H1 (cell line): ENCODE results near the gene ACTA2. TPM values are rescaled to one million over a fixed set of nuclear protein-coding genes. Genes with fewer than 3 reads are reported as not detected.

Experiments used
- CTCF ChIA-PET: fragments of 300-600 bp; sonication (Branson Sonifier 250); formaldehyde crosslinking; loops from one replicate; lab custom pipeline; 2021; ENCODE audit not compliant: partially characterized antibody; lab: Charles Lee
- POLR2A ChIA-PET: fragments of 300-600 bp; sonication (Branson Sonifier 250); formaldehyde crosslinking; loops from one replicate; lab custom pipeline; 2021; ENCODE audit warnings: inconsistent platforms; ENCODE audit not compliant: partially characterized antibody; lab: Charles Lee
- DNase-seq, 2 experiments: peaks; one replicate each; pipeline versions ENCODE4 v3.0.0 to v3.0.0-alpha.2; 2010 to 2022; ENCODE audit warnings: low spot score in 2 of 2, low read depth in 1 of 2, mixed read lengths in 1 of 2
- FAIRE-seq: peaks from 2 replicates; lab custom pipeline; 2011; peaks lifted over from hg19 to GRCh38; lab: Jason Lieb, UNC
- H2AFZ ChIP-seq: 2 replicates; pipeline ENCODE4 v1.8.1; 2012; ENCODE audit warnings: low read length, inconsistent platforms
- H2AK5ac ChIP-seq: 2 replicates; pipeline ENCODE4 v1.6.1; 2013; ENCODE audit warnings: low read depth, low read length
- H2BK120ac ChIP-seq: replicated peaks from 2 replicates; pipeline ENCODE3; 2013; ENCODE audit warnings: low read depth, low read length, inconsistent platforms
- H2BK12ac ChIP-seq: 2 replicates; pipeline ENCODE4 v1.6.1; 2013; ENCODE audit warnings: low read depth, low read length
- H2BK15ac ChIP-seq: 2 replicates; pipeline ENCODE4 v1.6.1; 2013; ENCODE audit warnings: low read length
- H2BK20ac ChIP-seq: 2 replicates; pipeline ENCODE4 v1.6.1; 2013; ENCODE audit warnings: low read length
- H2BK5ac ChIP-seq: 2 replicates; pipeline ENCODE4 v1.6.1; 2013; ENCODE audit warnings: low read depth, low read length
- H3K14ac ChIP-seq: 2 replicates; pipeline ENCODE4 v1.6.1; 2013; ENCODE audit warnings: inconsistent platforms; ENCODE audit not compliant: insufficient read length
- H3K18ac ChIP-seq: 2 replicates; pipeline ENCODE4 v1.6.1; 2013; ENCODE audit warnings: low read length; ENCODE audit errors: extremely low read depth
- H3K23ac ChIP-seq: 2 replicates; pipeline ENCODE4 v1.6.1; 2013; ENCODE audit warnings: inconsistent platforms; ENCODE audit not compliant: insufficient read length
- H3K23me2 ChIP-seq: 2 replicates; pipeline ENCODE4 v1.6.1; 2013; ENCODE audit warnings: low read depth, low read length
- H3K27ac ChIP-seq: 2 replicates; pipeline ENCODE4 v1.6.1; 2011; ENCODE audit warnings: low read depth, low read length, inconsistent platforms
- H3K27me3 ChIP-seq, 4 experiments: replicated peaks in 1 of 4; 1 replicate in 1 of 4; 2 replicates in 3 of 4; pipeline versions ENCODE4 v1.6.1 to v1.8.1; 2011 to 2013; ENCODE audit warnings: low read length in 3 of 4, mild to moderate bottlenecking in 3 of 4, inconsistent platforms in 2 of 4, mixed read lengths in 2 of 4, moderate library complexity in 1 of 4; ENCODE audit not compliant: control insufficient read depth in 3 of 4, insufficient read depth in 3 of 4; ENCODE audit errors: extremely low read depth in 1 of 4
- H3K36me3 ChIP-seq, 4 experiments: 2 replicates each; pipeline versions ENCODE4 v1.6.1 to v1.8.1; 2011 to 2013; ENCODE audit warnings: mild to moderate bottlenecking in 4 of 4, low read length in 3 of 4, moderate library complexity in 2 of 4, control low read depth in 1 of 4, inconsistent platforms in 1 of 4; ENCODE audit not compliant: insufficient read depth in 4 of 4, control insufficient read depth in 2 of 4
- H3K4ac ChIP-seq: replicated peaks from 2 replicates; pipeline ENCODE3; 2013; ENCODE audit warnings: low read length, low read depth, mixed read lengths, inconsistent platforms; ENCODE audit not compliant: insufficient read length
- H3K4me1 ChIP-seq, 4 experiments: replicated peaks in 1 of 4; 1 replicate in 1 of 4; 2 replicates in 3 of 4; pipeline versions ENCODE4 v1.6.1 to v1.8.1; 2011 to 2013; ENCODE audit warnings: low read length in 3 of 4, inconsistent platforms in 2 of 4, mixed read lengths in 1 of 4; ENCODE audit not compliant: insufficient read depth in 4 of 4, control insufficient read depth in 3 of 4
- H3K4me2 ChIP-seq, 2 experiments: 2 replicates each; pipeline versions ENCODE4 v1.6.1 to v1.8.1; 2011 to 2013; ENCODE audit warnings: low read depth in 2 of 2, low read length in 2 of 2, control low read depth in 1 of 2, inconsistent platforms in 1 of 2, mild to moderate bottlenecking in 1 of 2; ENCODE audit not compliant: insufficient read depth in 1 of 2
- H3K4me3 ChIP-seq, 4 experiments: fragments of 200-600, 300-600 bp in 1 of 4; sonication (generic), shearing (Covaris generic), sonication (Bioruptor Twin) in 1 of 4; 2 replicates each; pipeline versions ENCODE4 v1.5.1 to v1.8.1; 2011 to 2016; ENCODE audit warnings: low read length in 4 of 4, low read depth in 3 of 4, control low read depth in 2 of 4, inconsistent platforms in 2 of 4, mild to moderate bottlenecking in 2 of 4, mixed read lengths in 1 of 4, moderate library complexity in 1 of 4; ENCODE audit not compliant: insufficient read depth in 2 of 4; ENCODE audit errors: extremely low read depth in 1 of 4
- H3K56ac ChIP-seq: replicated peaks from 2 replicates; pipeline ENCODE3; 2013; ENCODE audit warnings: low read depth, mild to moderate bottlenecking, mixed read lengths, low read length, inconsistent platforms; ENCODE audit not compliant: insufficient read length
- H3K79me1 ChIP-seq: 2 replicates; pipeline ENCODE4 v1.6.1; 2013; ENCODE audit warnings: low read depth, low read length, control low read depth
- H3K79me2 ChIP-seq, 2 experiments: 2 replicates each; pipeline versions ENCODE4 v1.6.1 to v1.8.1; 2012 to 2013; ENCODE audit warnings: low read length in 2 of 2, mild to moderate bottlenecking in 2 of 2, inconsistent platforms in 1 of 2; ENCODE audit not compliant: insufficient read depth in 2 of 2, control insufficient read depth in 1 of 2
- H3K9ac ChIP-seq, 4 experiments: replicated peaks in 1 of 4; 1 replicate in 1 of 4; 2 replicates in 3 of 4; pipeline versions ENCODE4 v1.6.1 to v1.8.1; 2011 to 2013; ENCODE audit warnings: low read depth in 3 of 4, low read length in 3 of 4, control low read depth in 2 of 4, mild to moderate bottlenecking in 2 of 4, moderate library complexity in 2 of 4, inconsistent platforms in 1 of 4; ENCODE audit errors: extremely low read depth in 1 of 4
- H3K9me3 ChIP-seq, 2 experiments: 2 replicates each; pipeline versions ENCODE4 v1.6.1 to v1.8.1; 2012 to 2013; ENCODE audit warnings: mild to moderate bottlenecking in 2 of 2, moderate library complexity in 2 of 2, control low read depth in 1 of 2, inconsistent platforms in 1 of 2, low read depth in 1 of 2, low read length in 1 of 2, mixed read lengths in 1 of 2; ENCODE audit not compliant: insufficient read depth in 2 of 2
- H4K20me1 ChIP-seq, 2 experiments: replicated peaks in 1 of 2; 2 replicates each; pipeline versions ENCODE3 to v1.8.1; 2011 to 2013; ENCODE audit warnings: inconsistent platforms in 2 of 2, low read length in 2 of 2, mild to moderate bottlenecking in 1 of 2; ENCODE audit not compliant: insufficient read depth in 2 of 2, control insufficient read depth in 1 of 2
- H4K5ac ChIP-seq: 2 replicates; pipeline ENCODE4 v1.6.1; 2013; ENCODE audit warnings: low read length, low read depth, mixed read lengths, inconsistent platforms; ENCODE audit not compliant: insufficient read length
- H4K8ac ChIP-seq: 2 replicates; pipeline ENCODE4 v1.8.0; 2013; ENCODE audit warnings: mild to moderate bottlenecking, moderate library complexity, low read length, inconsistent platforms; ENCODE audit not compliant: insufficient read depth; ENCODE audit errors: extremely low read depth
- H4K91ac ChIP-seq: replicated peaks from 2 replicates; pipeline ENCODE3; 2013; ENCODE audit warnings: low read length, mixed read lengths, inconsistent platforms; ENCODE audit not compliant: insufficient read length
- CHD1 ChIP-seq: IDR thresholded peaks from 2 replicates; pipeline ENCODE4 v1.6.1; 2012; ENCODE audit warnings: low read depth, low read length, improper control_type of control experiment
- FOSL1 ChIP-seq: IDR thresholded peaks from 2 replicates; pipeline ENCODE4 v1.6.1; 2011; ENCODE audit warnings: mild to moderate bottlenecking, low read depth, low read length, moderate library complexity; ENCODE audit not compliant: insufficient read depth
- GTF2F1 ChIP-seq: IDR thresholded peaks from 2 replicates; pipeline ENCODE4 v1.6.1; 2012; ENCODE audit warnings: low read depth, low read length, improper control_type of control experiment, borderline replicate concordance
- KDM4A ChIP-seq: IDR thresholded peaks from one replicate; pipeline ENCODE4 v1.7.1; 2012; ENCODE audit warnings: low read depth, mild to moderate bottlenecking, moderate library complexity, low read length, inconsistent platforms; ENCODE audit not compliant: severe bottlenecking
- POLR2AphosphoS5 ChIP-seq: IDR thresholded peaks from 2 replicates; pipeline ENCODE4 v1.6.1; 2011; ENCODE audit warnings: low read depth, low read length
- RBBP5 ChIP-seq: IDR thresholded peaks from 2 replicates; pipeline ENCODE4 v1.7.1; 2012; ENCODE audit warnings: low read depth, mild to moderate bottlenecking, inconsistent platforms, low read length, moderate library complexity, borderline replicate concordance
- SP1 ChIP-seq: IDR thresholded peaks from 2 replicates; pipeline ENCODE4 v1.6.1; 2011; ENCODE audit warnings: low read depth, low read length
- WGBS, 2 experiments: shearing (Covaris generic) in 1 of 2; methylation state at CpG; one replicate each; pipeline versions ENCODE4 v1.1.6 to v1.1.7; 2013 to 2015; ENCODE audit warnings: low lambda C conversion rate in 2 of 2, mixed read lengths in 2 of 2, inconsistent platforms in 1 of 2, low coverage in 1 of 2, missing lambda C conversion rate in 1 of 2; ENCODE audit not compliant: insufficient replicate concordance in 2 of 2, insufficient coverage in 1 of 2, insufficient read length in 1 of 2; ENCODE audit errors: extremely low coverage in 1 of 2, missing lambda C conversion rate in 1 of 2; 5-methylcytosine and 5-hydroxymethylcytosine counted together
- polyA plus RNA-seq, 7 experiments: library from polyadenylated mRNA; depleted of rRNA in 3 of 7; stranded (reverse) in 5 of 7; unstranded in 2 of 7; fragments of >200 nt in 5 of 7; fragments of 200-250 nt in 2 of 7; gene quantifications; 1 replicate in 5 of 7; 2 replicates in 1 of 7; 4 replicates in 1 of 7; pipeline versions ENCODE4 v1.2.1 to v1.2.3, GENCODE V29; 2011 to 2013; ENCODE audit warnings: missing spikeins in 2 of 7, mixed read lengths in 2 of 7
- total RNA-seq: library from RNA; stranded (reverse); fragmentation: NEBNext Ultra II Directional; extraction: Animal tissue kit (Norgen Biotek cat#: 25700); gene quantifications from 2 replicates; pipeline ENCODE4 v1.2.1, GENCODE V29; 2021

The ACTA2 gene
- total and polyA plus RNA-seq, 2 of the 8 experiments (the other 6 are each of a cell fraction or from before 2014, with no cell fraction given): 3.5 to 8.9 TPM

DNA sequence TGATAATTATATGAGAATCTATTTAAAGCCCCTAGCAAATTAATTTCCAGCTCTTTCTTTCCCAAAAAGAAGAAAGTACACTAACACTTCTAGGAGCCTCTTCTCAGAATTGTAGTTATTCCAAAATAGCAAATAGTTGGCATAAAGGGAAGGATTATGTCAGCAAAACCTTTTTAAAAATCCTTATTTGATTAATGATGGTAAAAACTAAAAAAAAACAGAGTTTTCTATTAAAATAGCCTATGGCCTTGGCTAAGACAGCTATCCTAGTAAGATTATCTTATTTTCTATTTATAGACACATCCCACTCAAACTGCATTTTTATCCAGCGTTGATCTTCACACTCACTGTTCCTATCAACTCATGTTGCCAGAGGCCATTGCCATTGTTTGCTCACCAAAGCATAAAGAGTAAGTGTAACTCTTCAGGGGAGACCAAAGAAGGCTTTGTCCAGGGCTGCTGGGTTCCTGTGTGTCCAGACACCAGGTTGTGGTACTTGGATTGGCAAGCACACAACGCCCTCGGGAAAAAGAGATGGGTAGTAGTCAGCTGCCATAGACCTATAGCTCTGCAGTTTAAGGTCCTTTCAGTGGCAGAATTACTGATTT lies 31.5 kb downstream of the ACTA2 start:
- no peaks in the 10 kb centered on the region for H4K20me1 ChIP-seq
- H3K23ac ChIP-seq: no peak overlapping the region
- H2BK20ac ChIP-seq: no peak overlapping the region
- no peaks in the 10 kb centered on the region for H3K4me1 ChIP-seq
- 98% methylated on average over 3 of the region's 3 CpGs; no CpG with 5 or more reads in 1 of the 2 experiments for whole genome bisulfite sequencing, 2 experiments
- no peak overlapping the region for H2BK120ac ChIP-seq
- no peak overlapping the region for H2BK15ac ChIP-seq
- DNase-seq (no peak), FAIRE-seq (no peak)
- H3K79me2 ChIP-seq: no peaks in the 10 kb centered on the region
- H4K91ac ChIP-seq: no peak overlapping the region
- H3K4me3 ChIP-seq: no peak overlapping the region
- H3K4me2 ChIP-seq: no peak overlapping the region
- no peak for TF ChIP-seq GTF2F1
- no peak for TF ChIP-seq SP1
- no peak for TF ChIP-seq KDM4A
- TF ChIP-seq FOSL1: no peak
- TF ChIP-seq POLR2AphosphoS5: no peak
- no peak for TF ChIP-seq CHD1
- TF ChIP-seq RBBP5: no peak
- no peak overlapping the region for H2BK12ac ChIP-seq
- no peak overlapping the region for H3K56ac ChIP-seq
- no peak overlapping the region for H3K14ac ChIP-seq
- H2AFZ ChIP-seq: no peak overlapping the region
- CTCF ChIA-PET: interaction anchor here (0.6 to 3.1 kb wide), 5 partner anchors 10 to 193 kb away, joined by 3 to 23 read pairs (median 4); no protein-coding TSS in a partner anchor
- H3K9ac ChIP-seq: no peak overlapping the region
- no peak overlapping the region for H3K27ac ChIP-seq
- no peaks in the 10 kb centered on the region for H3K23me2 ChIP-seq
- H3K27me3 ChIP-seq: no peaks in the 10 kb centered on the region
- H2BK5ac ChIP-seq: no peak overlapping the region
- no peaks in the 10 kb centered on the region for H3K36me3 ChIP-seq
- no peak overlapping the region for H4K8ac ChIP-seq
- no peaks in the 10 kb centered on the region for H3K79me1 ChIP-seq
- no peak overlapping the region for H4K5ac ChIP-seq
- no peak overlapping the region for H3K4ac ChIP-seq
- no peak overlapping the region for H2AK5ac ChIP-seq
- no peak overlapping the region for H3K18ac ChIP-seq
- H3K9me3 ChIP-seq: no peaks in the 10 kb centered on the region
- POLR2A ChIA-PET: no interaction called here
